Measurements from ENCODE around the gene PFN1. TPM values are rescaled to one million over a fixed set of nuclear protein-coding genes. Genes with fewer than 3 reads are reported as not detected.

The PFN1 gene
- total and polyA plus RNA-seq, 2 donors from 2014 or later = 496 to 614 TPM

- intact Hi-C loops (cut with DNase I) = no loop called here
- Histone ChIP-seq H3K36me3 (ENCODE audit: control insufficient read depth in 2 of 3, insufficient read depth in 3 of 3, low read length in 3 of 3) (peaks cover 6 to 30% (median 21%) of the 10 kb centered on the region in 3 donors), H3K9me3 (ENCODE audit: control insufficient read depth in 2 of 3, insufficient read depth in 1 of 3, low read length in 3 of 3) (no peaks in the 10 kb centered on the region), H3K9ac (ENCODE audit: low read length in 3 of 3) (peak overlapping the region in 2 of 3 donors; percentile 18 to 73), H3K4me3 (ENCODE audit: low read length in 3 of 3) (peak overlapping the region; percentile 40 to 95 (median 83)), H3K4me1 (ENCODE audit: control insufficient read depth in 2 of 3, insufficient read depth in 2 of 3, low read depth in 1 of 3, low read length in 3 of 3) (peaks cover 0 to 33% (median 14%) of the 10 kb centered on the region in 3 donors), H3K27ac (ENCODE audit: low read depth in 2 of 2, low read length in 2 of 2) (peak overlapping the region; percentile 63 to 98), H3K27me3 (ENCODE audit: control insufficient read depth, insufficient read depth, low read length) (no peaks in the 10 kb centered on the region)
- TF ChIP-seq, protein P1, sequence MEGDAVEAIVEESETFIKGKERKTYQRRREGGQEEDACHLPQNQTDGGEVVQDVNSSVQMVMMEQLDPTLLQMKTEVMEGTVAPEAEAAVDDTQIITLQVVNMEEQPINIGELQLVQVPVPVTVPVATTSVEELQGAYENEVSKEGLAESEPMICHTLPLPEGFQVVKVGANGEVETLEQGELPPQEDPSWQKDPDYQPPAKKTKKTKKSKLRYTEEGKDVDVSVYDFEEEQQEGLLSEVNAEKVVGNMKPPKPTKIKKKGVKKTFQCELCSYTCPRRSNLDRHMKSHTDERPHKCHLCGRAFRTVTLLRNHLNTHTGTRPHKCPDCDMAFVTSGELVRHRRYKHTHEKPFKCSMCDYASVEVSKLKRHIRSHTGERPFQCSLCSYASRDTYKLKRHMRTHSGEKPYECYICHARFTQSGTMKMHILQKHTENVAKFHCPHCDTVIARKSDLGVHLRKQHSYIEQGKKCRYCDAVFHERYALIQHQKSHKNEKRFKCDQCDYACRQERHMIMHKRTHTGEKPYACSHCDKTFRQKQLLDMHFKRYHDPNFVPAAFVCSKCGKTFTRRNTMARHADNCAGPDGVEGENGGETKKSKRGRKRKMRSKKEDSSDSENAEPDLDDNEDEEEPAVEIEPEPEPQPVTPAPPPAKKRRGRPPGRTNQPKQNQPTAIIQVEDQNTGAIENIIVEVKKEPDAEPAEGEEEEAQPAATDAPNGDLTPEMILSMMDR (IDR thresholded peaks at IDR 0.05; ENCODE audit: borderline replicate concordance, extremely low read depth, insufficient read depth) = no peak
- peak in 1 of 5 donors; percentile 64 for DNase-seq
- no peak for FAIRE-seq
Observed at GRCh38 chr17:4947010-4947410, 1.3 kb downstream of the PFN1 start.

DNA sequence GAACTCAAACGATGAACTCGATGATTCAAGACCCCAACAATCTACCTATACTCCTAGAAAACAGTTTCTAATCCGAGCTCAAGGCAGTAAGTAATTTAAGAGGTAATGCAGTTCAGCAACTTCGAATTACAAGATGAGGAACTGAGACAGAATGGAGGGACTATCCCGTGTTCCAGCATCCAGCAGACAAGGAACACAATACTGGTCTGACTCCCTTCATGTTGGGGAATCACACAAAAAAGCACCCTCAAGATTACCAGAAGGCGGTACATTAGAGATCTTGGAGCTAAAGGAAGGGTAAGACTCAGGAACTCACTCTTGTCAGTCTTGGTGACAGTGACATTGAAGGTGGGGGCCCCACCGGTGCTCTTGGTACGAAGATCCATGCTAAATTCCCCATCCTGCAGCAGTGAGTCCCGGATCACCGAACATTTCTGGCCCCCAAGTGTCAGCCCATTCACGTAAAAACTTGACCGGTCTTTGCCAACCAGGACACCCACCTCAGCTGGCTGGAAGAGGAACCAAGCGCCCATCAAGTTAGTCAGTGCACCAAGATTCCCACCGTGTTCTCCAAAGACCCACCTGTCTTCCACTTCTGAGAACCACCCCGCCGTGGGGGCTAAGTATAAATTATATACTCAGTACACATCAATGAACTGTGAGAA, 1.9 kb downstream of the PFN1 start:
- intact Hi-C loops (cut with DNase I) = no loop called here
- no peak for FAIRE-seq

GRCh38 chr17:4945944-4946280, 2.4 kb downstream of the PFN1 start:
- no peaks in the 10 kb centered on the region for H3K9me3 ChIP-seq (ENCODE audit: control insufficient read depth in 2 of 3, insufficient read depth in 1 of 3, low read length in 3 of 3)
- H3K9ac ChIP-seq (ENCODE audit: low read length in 3 of 3) = peak overlapping the region in 1 of 3 donors; percentile 73
- no peak overlapping the region for H3K27ac ChIP-seq (ENCODE audit: low read depth in 2 of 2, low read length in 2 of 2)
- TF ChIP-seq, protein P1 (IDR thresholded peaks at IDR 0.05; ENCODE audit: borderline replicate concordance, extremely low read depth, insufficient read depth) = no peak
- FAIRE-seq = no peak
- no peaks in the 10 kb centered on the region for H3K27me3 ChIP-seq (ENCODE audit: control insufficient read depth, insufficient read depth, low read length)
- peak overlapping the region in 2 of 3 donors; percentile 83 to 95 for H3K4me3 ChIP-seq (ENCODE audit: low read length in 3 of 3)
- H3K4me1 ChIP-seq (ENCODE audit: control insufficient read depth in 2 of 3, insufficient read depth in 2 of 3, low read depth in 1 of 3, low read length in 3 of 3) = peaks cover 5 to 37% (median 17%) of the 10 kb centered on the region in 3 donors
- no peak for DNase-seq
- peaks cover 6 to 30% (median 21%) of the 10 kb centered on the region in 3 donors for H3K36me3 ChIP-seq (ENCODE audit: control insufficient read depth in 2 of 3, insufficient read depth in 3 of 3, low read length in 3 of 3)
- intact Hi-C loops (cut with DNase I) = no loop called here

More for the DNA sequence above, 1.9 kb downstream of the PFN1 start:
- no peaks in the 10 kb centered on the region for H3K27me3 ChIP-seq (ENCODE audit: control insufficient read depth, insufficient read depth, low read length)
- TF ChIP-seq, protein P1 (IDR thresholded peaks at IDR 0.05; ENCODE audit: borderline replicate concordance, extremely low read depth, insufficient read depth) = no peak
- H3K9me3 ChIP-seq (ENCODE audit: control insufficient read depth in 2 of 3, insufficient read depth in 1 of 3, low read length in 3 of 3) = no peaks in the 10 kb centered on the region
- peak overlapping the region in 2 of 3 donors; percentile 18 to 73 for H3K9ac ChIP-seq (ENCODE audit: low read length in 3 of 3)
- H3K36me3 ChIP-seq (ENCODE audit: control insufficient read depth in 2 of 3, insufficient read depth in 3 of 3, low read length in 3 of 3) = peaks cover 6 to 30% (median 21%) of the 10 kb centered on the region in 3 donors
- H3K27ac ChIP-seq (ENCODE audit: low read depth in 2 of 2, low read length in 2 of 2) = no peak overlapping the region
- H3K4me3 ChIP-seq (ENCODE audit: low read length in 3 of 3) = peak overlapping the region; percentile 40 to 95 (median 83)
- no peak for DNase-seq
- peaks cover under 1 to 35% (median 15%) of the 10 kb centered on the region in 3 donors for H3K4me1 ChIP-seq (ENCODE audit: control insufficient read depth in 2 of 3, insufficient read depth in 2 of 3, low read depth in 1 of 3, low read length in 3 of 3)
